Esophagus muscularis mucosa (tissue), 4 donors: ENCODE measurements around the gene CDC14B.
A peak's percentile ranks its signal among the peaks of the same experiment; 100 is the strongest.

ENCODE experiments used
- CTCF ChIP-seq, 3 experiments: fragments of 200-600 bp in 2 of 3; fragments of 450-650 bp in 1 of 3; sonication (generic) in 2 of 3; IDR thresholded peaks; one replicate each; pipeline ENCODE4 v1.5.1; 2017 to 2019; ENCODE audit warnings: antibody characterized with exemption in 3 of 3, mild to moderate bottlenecking in 2 of 3, moderate library complexity in 1 of 3
- EP300 ChIP-seq: sonication (generic); formaldehyde crosslinking; IDR thresholded peaks from one replicate; pipeline ENCODE4 v1.6.1; 2017; ENCODE audit warnings: antibody characterized with exemption
- POLR2A ChIP-seq: fragments of 450-650 bp; IDR thresholded peaks from one replicate; pipeline ENCODE4 v1.6.1; 2017; ENCODE audit warnings: antibody characterized with exemption, moderate library complexity, mild to moderate bottlenecking, low read depth
- POLR2AphosphoS5 ChIP-seq, 2 donors: sonication (generic); formaldehyde crosslinking; IDR thresholded peaks; one replicate each; pipeline ENCODE4 v1.6.1; 2017; ENCODE audit warnings: antibody characterized with exemption in 2 of 2

- peak in 1 of 3 experiments; percentile 11 for TF ChIP-seq CTCF (IDR thresholded peaks at IDR 0.05)
- TF ChIP-seq POLR2AphosphoS5 (IDR thresholded peaks at IDR 0.05), result no peak
- TF ChIP-seq EP300, result no peak
- no peak for TF ChIP-seq POLR2A
These were observed 32.0 kb upstream of the CDC14B start for GRCh38 chr9:96651626-96652025.
